Type B pancreatic cell (in vitro differentiated cells): ENCODE data around the gene HNRNPLL. TPM values are rescaled to one million over a fixed set of nuclear protein-coding genes. Genes with fewer than 3 reads are reported as not detected.

Experiments used
- DNase-seq: peaks from one replicate; pipeline ENCODE4 v3.0.0; 2021; ENCODE audit warnings: mixed read lengths; ENCODE audit not compliant: unreplicated experiment; ENCODE audit errors: extremely low spot score
- H3K27ac Mint-ChIP-seq: 2 replicates; pipeline ENCODE4 v1.8.0; 2021; ENCODE audit warnings: mild to moderate bottlenecking, mixed read lengths
- H3K27me3 Mint-ChIP-seq: 2 replicates; pipeline ENCODE4 v1.8.0; 2021; ENCODE audit warnings: mixed read lengths
- H3K36me3 Mint-ChIP-seq: 2 replicates; pipeline ENCODE4 v1.8.0; 2021; ENCODE audit warnings: mixed read lengths
- H3K4me1 Mint-ChIP-seq: one replicate; pipeline ENCODE4 v1.8.0; 2021; ENCODE audit warnings: mixed read lengths; ENCODE audit not compliant: unreplicated experiment
- H3K4me3 Mint-ChIP-seq: 2 replicates; pipeline ENCODE4 v1.8.0; 2021; ENCODE audit warnings: mild to moderate bottlenecking, mixed read lengths
- H3K9me3 Mint-ChIP-seq: 2 replicates; pipeline ENCODE4 v1.8.0; 2021; ENCODE audit warnings: mixed read lengths
- total RNA-seq: library from RNA; stranded (reverse); gene quantifications from 2 replicates; pipeline ENCODE4 v1.2.1, GENCODE V29; 2021; ENCODE audit warnings: low replicate concordance
- TF ChIP-seq, protein P1 (sequence below): fragments of 200-600 bp; sonication (generic); conservative IDR thresholded peaks from 2 replicates; pipeline ENCODE4 v1.5.0; 2021; ENCODE audit warnings: antibody characterized with exemption, mild to moderate bottlenecking

The HNRNPLL gene
- total RNA-seq, 1 donor from 2014 or later = 72.3 TPM

DNA sequence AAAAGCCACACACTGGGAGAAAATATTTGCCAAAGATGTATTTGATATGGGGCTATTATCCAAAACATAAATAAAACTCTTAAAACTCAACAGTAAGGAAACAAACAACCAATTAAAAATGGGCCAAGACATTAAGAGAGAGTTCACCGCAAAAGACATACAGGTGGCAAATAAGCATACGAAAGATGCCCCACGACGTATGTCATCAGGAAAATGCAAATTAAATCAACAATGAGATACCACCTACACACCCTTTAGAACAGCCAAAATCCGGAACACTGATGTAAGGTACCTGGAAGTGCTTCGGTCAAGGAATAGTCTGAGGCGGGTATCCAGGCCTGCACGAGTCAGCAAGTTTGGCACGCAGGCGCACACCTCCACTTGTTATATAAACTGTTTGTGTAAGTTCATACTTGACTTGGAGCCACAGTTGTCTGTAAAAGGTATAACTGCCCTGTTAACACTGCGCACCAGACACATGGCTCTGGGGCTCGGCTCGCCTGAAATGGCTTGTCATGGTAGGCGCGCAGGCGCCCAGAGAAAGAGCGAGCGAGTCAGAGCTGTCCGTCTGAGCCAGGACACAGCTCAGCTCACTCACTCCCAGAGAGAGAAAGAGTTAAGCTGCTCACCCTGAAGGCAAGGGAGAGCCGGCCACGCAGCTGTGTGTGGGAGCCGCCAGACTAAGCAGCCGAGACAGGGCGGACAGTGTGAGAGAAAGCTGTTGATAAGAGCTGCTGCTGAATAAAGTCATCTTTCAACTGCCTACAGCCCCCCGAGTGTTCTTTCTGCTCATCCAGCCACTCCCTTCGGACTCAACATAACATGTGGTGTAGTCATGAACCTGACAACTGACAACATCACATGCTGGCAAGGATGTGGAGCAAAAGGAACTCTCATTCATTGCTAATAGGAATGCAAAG, 87.3 kb downstream of the HNRNPLL start:
- no peaks in the 10 kb centered on the region for H3K27me3 Mint-ChIP-seq
- H3K27ac Mint-ChIP-seq = peak overlapping the region; percentile 79
- TF ChIP-seq, protein P1, sequence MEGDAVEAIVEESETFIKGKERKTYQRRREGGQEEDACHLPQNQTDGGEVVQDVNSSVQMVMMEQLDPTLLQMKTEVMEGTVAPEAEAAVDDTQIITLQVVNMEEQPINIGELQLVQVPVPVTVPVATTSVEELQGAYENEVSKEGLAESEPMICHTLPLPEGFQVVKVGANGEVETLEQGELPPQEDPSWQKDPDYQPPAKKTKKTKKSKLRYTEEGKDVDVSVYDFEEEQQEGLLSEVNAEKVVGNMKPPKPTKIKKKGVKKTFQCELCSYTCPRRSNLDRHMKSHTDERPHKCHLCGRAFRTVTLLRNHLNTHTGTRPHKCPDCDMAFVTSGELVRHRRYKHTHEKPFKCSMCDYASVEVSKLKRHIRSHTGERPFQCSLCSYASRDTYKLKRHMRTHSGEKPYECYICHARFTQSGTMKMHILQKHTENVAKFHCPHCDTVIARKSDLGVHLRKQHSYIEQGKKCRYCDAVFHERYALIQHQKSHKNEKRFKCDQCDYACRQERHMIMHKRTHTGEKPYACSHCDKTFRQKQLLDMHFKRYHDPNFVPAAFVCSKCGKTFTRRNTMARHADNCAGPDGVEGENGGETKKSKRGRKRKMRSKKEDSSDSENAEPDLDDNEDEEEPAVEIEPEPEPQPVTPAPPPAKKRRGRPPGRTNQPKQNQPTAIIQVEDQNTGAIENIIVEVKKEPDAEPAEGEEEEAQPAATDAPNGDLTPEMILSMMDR = no peak
- no peaks in the 10 kb centered on the region for H3K9me3 Mint-ChIP-seq
- H3K36me3 Mint-ChIP-seq = no peaks in the 10 kb centered on the region
- no peaks in the 10 kb centered on the region for H3K4me1 Mint-ChIP-seq
- DNase-seq = no peak
- peak overlapping the region; percentile 61 for H3K4me3 Mint-ChIP-seq

DNA sequence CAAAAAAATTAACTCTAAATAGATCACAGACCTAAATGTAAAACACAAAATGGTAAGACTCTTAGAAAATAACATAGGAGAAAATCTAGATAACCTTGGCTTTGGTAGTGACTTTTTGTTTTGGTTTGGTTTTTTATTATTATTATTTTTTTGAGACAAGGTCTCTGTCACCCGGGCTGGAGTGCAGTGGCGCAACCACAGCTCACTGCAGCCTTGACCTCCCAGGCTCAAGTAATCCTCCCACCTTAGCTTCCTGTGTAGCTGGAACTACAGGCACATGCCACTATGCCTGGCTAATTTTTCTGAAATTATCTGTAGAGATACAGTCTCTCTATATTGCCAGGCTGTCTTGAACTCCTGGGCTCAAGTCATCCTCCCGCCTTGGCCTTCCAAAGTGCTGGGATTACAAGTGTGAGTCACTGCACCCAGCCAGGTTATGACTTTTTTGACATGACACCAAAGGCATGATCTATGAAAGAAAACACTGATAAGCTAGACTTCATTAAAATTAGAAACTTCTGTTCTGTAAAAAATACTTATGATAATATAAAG, 88.0 kb downstream of the HNRNPLL start:
- Mint-ChIP-seq H3K36me3 (no peaks in the 10 kb centered on the region), H3K27me3 (no peaks in the 10 kb centered on the region), H3K4me3 (no peak overlapping the region), H3K27ac (peak overlapping the region; percentile 79), H3K9me3 (no peaks in the 10 kb centered on the region), H3K4me1 (peaks cover 4% of the 10 kb centered on the region)
- DNase-seq = no peak
- TF ChIP-seq, protein P1 = no peak

DNA sequence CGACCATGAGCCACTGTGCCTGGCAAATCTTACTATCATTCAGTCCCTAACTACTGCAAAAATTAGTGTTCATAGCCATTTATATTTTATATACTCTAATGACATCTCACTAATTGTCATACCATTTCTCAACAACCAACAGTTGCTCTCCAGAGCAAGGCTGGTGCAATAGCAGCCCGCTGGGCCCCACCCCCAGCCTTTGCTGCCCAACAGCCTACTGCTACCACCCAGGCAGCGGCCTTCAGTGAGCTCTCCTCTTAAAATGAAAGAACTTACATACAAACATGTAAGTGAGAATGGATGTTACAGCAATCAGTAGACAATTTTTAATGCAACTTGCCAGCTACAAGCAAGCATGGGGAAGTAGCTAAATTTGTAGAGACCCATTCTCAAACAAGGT, 90.5 kb downstream of the HNRNPLL start:
- no peaks in the 10 kb centered on the region for H3K36me3 Mint-ChIP-seq
- no peak for DNase-seq
- no peaks in the 10 kb centered on the region for H3K9me3 Mint-ChIP-seq
- peaks cover 5% of the 10 kb centered on the region for H3K27me3 Mint-ChIP-seq
- peaks cover 18% of the 10 kb centered on the region for H3K4me1 Mint-ChIP-seq
- no peak overlapping the region for H3K4me3 Mint-ChIP-seq
- TF ChIP-seq, protein P1 = no peak
- no peak overlapping the region for H3K27ac Mint-ChIP-seq

Other genes starting within 250 kb of the HNRNPLL start
- 56.4 and 62.6 TPM in 2 replicates for gene ATL2, start 225.7 kb downstream of the HNRNPLL start, total RNA-seq
- gene GALM, start 63.2 kb upstream of the HNRNPLL start, total RNA-seq = 14.0 and 16.1 TPM in 2 replicates
- 176 and 248 TPM in 2 replicates for gene SRSF7, start 148.4 kb upstream of the HNRNPLL start, total RNA-seq
- 16.2 and 19.9 TPM in 2 replicates for gene GEMIN6, start 175.3 kb upstream of the HNRNPLL start, total RNA-seq